Ovary (tissue), 3 donors: ENCODE results near the gene C2orf76.

Source experiments
- CTCF ChIP-seq, 3 donors: fragments of 450-650 bp in 2 of 3; fragments of 200-600 bp in 1 of 3; IDR thresholded peaks; one replicate each; pipeline versions ENCODE4 v1.5.1 to v1.8.0; 2016 to 2022; ENCODE audit warnings: antibody characterized with exemption in 3 of 3, mild to moderate bottlenecking in 1 of 3
- EP300 ChIP-seq: sonication (generic); formaldehyde crosslinking; IDR thresholded peaks from one replicate; pipeline ENCODE4 v1.6.1; 2017; ENCODE audit warnings: antibody characterized with exemption
- donor health status: DM: no; HTN: no; CAD: no.

GRCh38 chr2:119387381-119388129 lies 20.9 kb upstream of the C2orf76 start:
- no peak for TF ChIP-seq CTCF (IDR thresholded peaks at IDR 0.05)
- TF ChIP-seq EP300, result no peak
